ENCODE data around the gene HEY2.

GRCh38 chr6:125792680-125793079, 43.2 kb downstream of the HEY2 start:
- TF ChIP-seq CTCF (IDR thresholded peaks at IDR 0.05; ENCODE audit: extremely low read depth in 1 of 2, insufficient read depth in 1 of 2, low read depth in 1 of 2, low read length in 2 of 2) (no peak), POLR2AphosphoS5 (IDR thresholded peaks at IDR 0.05; ENCODE audit: insufficient read depth, low read depth, low read length) (no peak)

Data from endothelial cell of umbilical vein (primary cell).